GM19035 (cell line): ENCODE measurements around the gene RHOT1.
A peak's percentile ranks its signal among the peaks of the same experiment; 100 is the strongest.
"Not testable (repeated sequence)": the region's sequence is repeated elsewhere in the genome, so short reads cannot be mapped to it uniquely, and the experiment has no call there.

Experiments
- ATAC-seq: cut with Tn5 transposase; IDR thresholded peaks from one replicate; pipeline ENCODE4 v1.9.1; 2021; ENCODE audit not compliant: unreplicated experiment

Gene RHOT1

GRCh38 chr17:32142038-32142856, at the start of gene RHOT1:
Gene RHOT1, plus strand, starts transcription at chr17:32142502. Its CDS starts 191 bp downstream, at chr17:32142693.
- peak; percentile 78 for ATAC-seq

DNA sequence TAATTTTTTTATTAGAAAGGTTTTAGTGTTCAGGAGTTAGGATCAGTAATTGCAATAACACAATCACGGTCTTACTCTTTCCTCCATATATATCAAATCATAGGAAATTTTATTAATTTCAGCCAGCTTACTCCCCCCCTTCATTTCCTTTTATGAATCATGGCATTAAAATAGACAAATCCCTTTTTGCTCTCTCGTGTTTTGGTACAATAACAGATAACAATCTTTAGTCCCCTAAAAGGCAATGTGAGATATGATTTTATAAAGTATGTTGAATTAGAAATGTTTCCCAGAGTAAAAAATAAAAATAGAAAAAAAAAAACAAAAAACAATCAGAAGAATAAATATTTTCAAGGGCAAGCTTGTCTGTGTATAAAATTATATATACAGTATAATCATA, 42.6 kb upstream of the RHOT1 start:
- ATAC-seq = no peak

- not testable (repeated sequence) for ATAC-seq
Measured at GRCh38 chr17:32100323-32100722, 42.0 kb upstream of the RHOT1 start.

DNA sequence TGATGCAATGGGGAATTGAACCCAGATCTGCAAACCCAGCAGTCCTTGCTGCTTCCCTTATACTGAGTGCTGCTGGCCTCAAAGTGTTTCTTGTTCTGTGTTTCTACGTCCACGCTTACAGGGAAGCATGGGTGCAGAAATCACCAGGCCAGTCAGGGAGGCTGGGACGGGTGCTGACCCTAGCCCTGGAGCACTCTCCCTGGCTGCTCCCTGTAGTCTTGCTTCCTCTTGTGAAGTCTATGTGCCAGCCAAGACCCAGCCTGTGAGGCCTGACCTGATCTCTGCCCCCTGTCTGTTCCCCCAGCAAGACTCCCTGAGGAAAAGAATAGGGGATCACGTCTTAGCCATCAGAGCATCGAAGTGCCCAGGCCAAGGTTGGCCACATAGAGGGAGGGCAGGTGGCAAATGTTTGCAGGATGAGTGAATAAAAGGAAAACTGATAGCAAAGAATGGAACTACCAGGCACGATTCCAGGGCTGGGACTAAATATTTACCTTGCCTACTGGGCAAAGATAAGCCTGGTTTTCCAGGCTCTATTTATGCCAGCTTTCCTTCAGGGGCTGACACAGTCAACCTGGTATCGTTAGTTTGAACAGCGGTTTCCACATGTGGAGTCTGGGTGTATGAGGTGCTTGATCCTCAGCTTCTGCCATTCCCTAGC, 41.2 kb upstream of the RHOT1 start:
- ATAC-seq = no peak

DNA sequence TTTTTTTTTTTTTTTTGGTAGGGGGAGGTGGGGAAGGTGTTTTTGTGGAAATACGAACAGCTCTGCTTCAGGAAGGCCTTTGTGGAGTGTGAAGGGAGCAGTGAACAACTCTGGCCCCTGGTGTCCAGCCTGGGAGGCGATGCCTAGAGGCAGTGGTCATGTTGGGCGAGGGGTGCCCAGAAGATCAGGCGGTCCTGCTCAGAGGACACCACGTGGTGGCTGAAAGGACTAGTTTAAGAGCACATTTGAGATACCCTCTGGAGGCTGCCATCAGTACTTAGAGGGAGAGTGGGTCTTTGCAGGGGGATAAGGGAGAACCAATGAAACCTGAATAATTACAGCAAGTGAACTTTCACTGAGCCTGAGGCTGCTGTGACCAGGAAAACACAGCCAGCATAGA, 40.1 kb upstream of the RHOT1 start:
- ATAC-seq = no peak

DNA sequence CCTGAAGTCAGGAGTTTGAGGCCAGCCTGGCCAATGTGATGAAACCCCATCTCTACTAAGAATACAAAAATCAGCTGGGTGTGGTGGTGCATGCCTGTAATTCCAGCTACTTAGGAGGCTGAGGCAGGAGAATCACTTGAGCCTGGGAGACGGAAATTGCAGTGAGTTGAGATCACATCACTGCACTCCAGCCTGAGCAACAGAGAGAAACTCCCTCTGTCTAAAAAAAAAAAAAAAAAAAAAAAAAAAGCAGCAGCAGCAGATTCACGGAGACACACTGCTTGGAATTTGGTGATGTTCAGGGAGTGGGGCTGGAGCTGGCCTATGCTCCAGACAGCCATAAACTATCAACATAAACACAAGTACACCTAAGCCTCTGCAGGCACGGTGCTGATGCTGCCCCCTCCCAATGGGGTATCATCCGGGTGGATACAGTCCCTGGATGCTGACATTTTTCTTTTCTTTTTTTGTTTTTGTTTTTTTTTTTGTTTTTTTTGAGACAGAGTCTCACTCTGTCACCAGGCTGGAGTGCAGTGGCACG, 39.6 kb upstream of the RHOT1 start:
- no peak for ATAC-seq

- ATAC-seq = no peak
Measured at GRCh38 chr17:32103476-32104113, 38.7 kb upstream of the RHOT1 start.

DNA sequence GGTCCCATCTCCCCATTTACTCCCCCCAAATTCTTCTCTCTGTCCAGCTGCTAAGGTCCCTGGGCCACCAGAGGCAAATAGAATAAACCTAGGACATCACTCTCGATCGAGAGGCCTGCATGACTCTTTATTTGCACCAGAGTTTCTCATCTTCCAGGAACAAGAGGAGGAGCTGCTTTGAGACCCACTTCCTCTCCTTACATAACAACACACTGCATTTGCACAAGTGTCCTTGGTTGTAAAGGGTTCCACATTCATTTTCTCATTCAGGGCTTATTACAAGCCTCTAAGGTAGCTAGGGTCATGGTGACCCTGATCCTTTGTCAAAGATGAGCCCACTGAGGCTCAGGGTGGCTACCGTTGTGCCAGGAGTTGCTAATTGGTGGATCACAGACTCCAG, 38.1 kb upstream of the RHOT1 start:
- no peak for ATAC-seq

- ATAC-seq = not testable (repeated sequence)
Measured at GRCh38 chr17:32106471-32106981, 35.8 kb upstream of the RHOT1 start.

DNA sequence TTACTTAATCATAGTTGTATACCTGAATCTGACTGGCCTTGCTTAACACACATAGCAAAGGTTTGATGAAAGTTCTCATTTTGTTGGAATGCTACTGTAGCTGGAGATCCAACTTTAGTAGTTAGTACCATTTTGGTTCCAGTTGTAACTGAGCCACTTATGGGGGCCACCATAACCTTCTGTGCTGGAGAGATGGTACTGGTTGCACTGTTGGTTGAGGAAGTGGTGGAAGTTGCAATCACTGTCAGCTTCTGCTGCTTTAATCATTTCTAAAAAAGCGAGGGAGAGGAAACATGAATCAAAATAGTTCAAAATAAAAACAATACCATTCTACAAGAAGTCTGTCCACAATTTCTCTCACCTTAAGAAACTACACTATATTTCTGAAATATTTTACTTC, 35.1 kb upstream of the RHOT1 start:
- not testable (repeated sequence) for ATAC-seq

DNA sequence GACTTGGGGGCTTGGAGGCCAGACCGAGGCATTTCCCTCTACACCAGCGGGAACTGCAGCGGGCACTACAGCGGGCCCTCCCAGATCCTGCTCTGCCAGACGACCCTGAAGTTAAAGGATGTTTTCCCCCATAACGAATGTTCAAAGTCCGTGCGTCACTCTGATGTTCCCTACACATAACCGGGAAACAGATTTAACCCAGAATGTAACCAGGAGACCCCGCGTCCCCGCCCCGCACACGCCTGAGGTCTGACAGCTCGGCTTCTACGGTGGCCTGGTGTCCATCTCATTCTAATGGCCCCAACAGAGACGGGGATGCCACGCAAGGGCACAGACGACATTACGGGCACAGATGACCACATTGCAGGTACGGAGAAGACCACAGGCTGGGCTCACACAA, 31.7 kb upstream of the RHOT1 start:
- no peak for ATAC-seq

GRCh38 chr17:32111141-32111771, 31.0 kb upstream of the RHOT1 start:
- ATAC-seq = no peak

DNA sequence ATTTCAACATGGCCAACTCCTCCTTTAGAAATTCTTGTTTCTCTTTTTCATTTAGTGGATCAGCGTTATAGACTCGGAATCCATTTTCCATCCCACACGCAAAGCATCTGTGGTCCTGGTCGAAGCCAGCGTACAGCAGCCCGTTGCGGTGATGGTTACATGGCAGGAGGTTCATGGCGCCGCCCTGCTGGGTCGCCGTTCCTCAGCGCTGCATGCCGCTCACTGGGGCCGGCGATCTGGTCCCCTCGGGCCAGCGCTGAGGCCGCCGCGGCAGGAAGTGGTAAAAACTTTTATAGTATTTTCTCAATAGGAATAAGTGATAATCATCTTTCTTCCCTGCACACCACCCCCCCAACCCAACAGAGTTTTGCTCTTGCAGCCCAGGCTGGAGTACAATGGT, 29.9 kb upstream of the RHOT1 start:
- ATAC-seq = no peak

- ATAC-seq = no peak
Measured at GRCh38 chr17:32114536-32114935, 27.8 kb upstream of the RHOT1 start.

DNA sequence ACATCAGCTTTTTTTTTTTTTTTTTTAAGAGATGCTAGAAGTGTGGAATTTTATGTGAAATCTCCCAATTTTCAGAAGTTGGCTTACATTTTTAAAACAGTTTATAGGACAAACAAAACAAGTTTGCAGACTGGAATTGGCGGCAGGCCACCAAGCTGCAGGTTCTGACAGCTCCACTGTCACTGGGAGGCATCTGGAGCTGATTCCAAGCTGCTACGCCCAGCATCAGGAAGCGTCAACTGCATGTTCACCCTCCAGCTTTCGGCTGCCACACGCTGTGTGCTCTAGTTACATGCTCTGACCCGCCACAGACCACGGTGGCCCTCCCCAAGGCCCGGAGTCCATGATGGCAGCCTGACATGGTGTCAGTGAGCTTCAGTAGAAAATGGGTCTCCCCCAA, 26.8 kb upstream of the RHOT1 start:
- not testable (repeated sequence) for ATAC-seq

DNA sequence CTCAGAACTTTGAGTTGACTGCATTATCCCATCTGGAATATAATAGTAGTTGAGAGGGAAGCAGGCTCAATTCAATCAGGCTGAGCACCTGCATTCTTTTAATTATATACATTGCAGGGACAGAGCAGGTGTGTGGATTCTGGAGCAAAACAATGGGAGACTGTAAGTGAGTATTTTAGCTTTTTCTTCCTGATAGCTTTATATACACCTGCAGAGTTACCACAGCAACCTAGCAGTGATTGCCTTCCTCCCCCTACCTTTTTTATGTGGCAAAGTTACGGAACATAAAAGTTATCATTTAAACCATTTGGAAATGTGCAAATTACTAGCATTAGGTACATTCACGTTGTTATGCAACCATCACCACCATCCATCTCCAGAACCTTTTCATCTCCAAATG, 25.4 kb upstream of the RHOT1 start:
- no peak for ATAC-seq

- no peak for ATAC-seq
Measured at GRCh38 chr17:32117399-32117798, 24.9 kb upstream of the RHOT1 start.

DNA sequence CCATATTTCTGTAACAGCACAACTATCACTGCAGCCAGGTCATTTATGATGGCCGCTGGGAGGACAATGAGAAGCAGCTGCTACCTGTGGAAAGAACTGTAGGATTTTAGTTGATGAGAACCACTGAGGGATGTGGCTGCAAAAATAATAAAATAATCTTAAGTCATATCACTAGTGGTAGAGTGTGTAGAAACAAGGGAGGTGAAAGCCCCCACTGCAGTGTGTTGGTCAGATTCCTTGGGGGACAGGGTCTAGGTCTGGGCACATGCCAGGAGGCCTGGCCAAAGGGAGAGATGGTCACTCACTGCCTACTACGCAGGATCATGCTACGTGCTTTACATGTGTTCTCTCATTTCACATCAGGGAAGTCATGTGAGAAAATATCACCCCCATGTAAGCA, 24.2 kb upstream of the RHOT1 start:
- not testable (repeated sequence) for ATAC-seq

DNA sequence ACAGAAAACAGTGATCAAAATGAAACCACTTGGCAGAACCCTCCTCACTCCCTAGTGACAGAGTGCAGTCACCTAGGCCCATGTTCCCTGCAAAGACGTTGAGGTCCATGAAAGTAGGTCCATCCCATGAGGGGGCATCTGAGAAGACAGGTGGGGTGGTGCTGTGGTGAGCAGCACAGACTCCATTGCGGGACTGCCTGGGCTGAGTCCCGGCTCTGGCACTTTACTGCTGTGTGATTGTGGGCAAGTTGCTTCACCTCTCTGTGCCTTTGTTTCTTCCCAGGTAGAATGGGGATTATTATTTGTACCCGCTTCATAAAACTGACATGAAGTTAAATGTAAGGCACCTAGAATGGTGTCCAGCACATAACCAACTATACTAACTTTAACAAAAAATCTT, 23.5 kb upstream of the RHOT1 start:
- ATAC-seq = no peak

GRCh38 chr17:32120141-32120540, 22.2 kb upstream of the RHOT1 start:
- no peak for ATAC-seq

GRCh38 chr17:32120716-32121115, 21.6 kb upstream of the RHOT1 start:
- no peak for ATAC-seq
